Sigmoid colon (tissue), 4 donors: Measurements from ENCODE around the gene DRC3.

Source experiments
- CTCF ChIP-seq, 4 experiments: fragments of 450-650 bp in 3 of 4; fragments of 200-600 bp in 1 of 4; IDR thresholded peaks; one replicate each; pipeline ENCODE4 v1.5.1; 2016 to 2019; ENCODE audit warnings: antibody characterized with exemption in 4 of 4, mild to moderate bottlenecking in 3 of 4, moderate library complexity in 2 of 4
- POLR2A ChIP-seq, 2 donors: fragments of 450-650 bp; IDR thresholded peaks; one replicate each; pipeline ENCODE4 v1.6.1; 2016; ENCODE audit warnings: antibody characterized with exemption in 2 of 2, mild to moderate bottlenecking in 2 of 2, moderate library complexity in 2 of 2
- POLR2AphosphoS5 ChIP-seq, 4 donors: sonication (generic); formaldehyde crosslinking; IDR thresholded peaks; one replicate each; pipeline ENCODE4 v1.6.1; 2017; ENCODE audit warnings: antibody characterized with exemption in 4 of 4

GRCh38 chr17:17999364-18000029 lies 26.8 kb downstream of the DRC3 start:
- TF ChIP-seq CTCF (IDR thresholded peaks at IDR 0.05) (no peak), POLR2AphosphoS5 (IDR thresholded peaks at IDR 0.05) (no peak), POLR2A (IDR thresholded peaks at IDR 0.05) (no peak)
